Measurements from ENCODE around the gene GTF2E1. TPM values are rescaled to one million over a fixed set of nuclear protein-coding genes. Genes with fewer than 3 reads are reported as not detected.

The GTF2E1 gene
- total and polyA plus RNA-seq, 2 of the 4 experiments (the other 2 are of a cell fraction): 8.2 to 18.5 TPM

- peak overlapping the region; percentile 83 for H2AFZ ChIP-seq (replicated peaks; ENCODE audit: low read length, poor library complexity)
- CTCF ChIA-PET: interaction anchor here (0.8 kb wide), 1 partner anchor 213 kb away, joined by 3 read pairs; no protein-coding TSS in a partner anchor
- H3K4me3 ChIP-seq (ENCODE audit: insufficient read depth, low read depth, low read length): peak overlapping the region; percentile 12; the same call in 1 of the 2 replicates
Observed at GRCh38 chr3:120780977-120781376, 38.4 kb downstream of the GTF2E1 start.

More at GRCh38 chr3:120780977-120781376, 38.4 kb downstream of the GTF2E1 start:
- H3K23ac ChIP-seq (ENCODE audit: low read depth, low read length): peak overlapping the region; percentile 89
- DNase-seq (peak; percentile 93), ATAC-seq (ENCODE audit: low read depth) (peak; percentile 87)
- peak overlapping the region; percentile 67; the same call in 1 of the 2 replicates for H3K18ac ChIP-seq (ENCODE audit: low read depth, low read length)
- peak overlapping the region; percentile 93 for H2BK120ac ChIP-seq (ENCODE audit: low read depth, low read length)
- in situ Hi-C loops (cut with MboI; ENCODE audit: low sequenced_read_pairs): loop anchor here (25.0 kb wide), 1 partner anchor 344 kb away; no protein-coding TSS in a partner anchor
- no peaks in the 10 kb centered on the region for H4K20me1 ChIP-seq (ENCODE audit: insufficient read depth, low read length)
- POLR2A ChIA-PET (ENCODE audit: unreplicated experiment): no interaction called here
- H2BK5ac ChIP-seq (ENCODE audit: low read depth, low read length, poor library complexity, severe bottlenecking): peak overlapping the region; percentile 97
- intact Hi-C loops (cut with micrococcal nuclease): no loop called here
- H3K4ac ChIP-seq (ENCODE audit: low read depth, low read length): peak overlapping the region; percentile 90
- BruUV-seq (replicated peaks): no TSS peak
- peak overlapping the region; percentile 39; the same call in 1 of the 2 replicates for H3K14ac ChIP-seq (replicated peaks; ENCODE audit: low read depth, low read length)
- H2AK9ac ChIP-seq (replicated peaks; ENCODE audit: low read depth, low read length, poor library complexity): peak overlapping the region; percentile 66
- H2AK5ac ChIP-seq (ENCODE audit: low read depth, low read length): peak overlapping the region; percentile 76; the same call in 1 of the 2 replicates
- H3K9ac ChIP-seq (ENCODE audit: low read depth, low read length): peak overlapping the region; percentile 15; the same call in 1 of the 2 replicates
- H4K5ac ChIP-seq (ENCODE audit: low read depth, low read length): peak overlapping the region; percentile 51; the same call in 1 of the 2 replicates
- H3K27ac ChIP-seq (ENCODE audit: insufficient read depth, low read length): peak overlapping the region; percentile 36
- peaks cover 15 to 23% of the 10 kb centered on the region in 2 experiments for H3K79me1 ChIP-seq (ENCODE audit: low read depth in 1 of 2, low read length in 2 of 2)
- no peaks in the 10 kb centered on the region for H3K9me1 ChIP-seq (ENCODE audit: insufficient read depth, low read length)
- dilution Hi-C loops (cut with HindIII; ENCODE audit: low sequenced_read_pairs, unreplicated experiment): no loop called here
- peak overlapping the region; percentile 42 to 83 for H4K8ac ChIP-seq (ENCODE audit: low read depth in 2 of 2, low read length in 2 of 2)
- H3K56ac ChIP-seq (ENCODE audit: extremely low read depth, insufficient read depth, low read length): peak overlapping the region; percentile 50; the same call in 1 of the 2 replicates
- H3K4me1 ChIP-seq (ENCODE audit: control insufficient read depth, insufficient read depth, low read length): peaks cover 2% of the 10 kb centered on the region
- TF ChIP-seq RAD21 (IDR thresholded peaks at IDR 0.05; ENCODE audit: low read length) (0 out of 2 replicates have a peak, but pooled peaks have one; percentile 4), MXI1 (IDR thresholded peaks at IDR 0.05; ENCODE audit: borderline replicate concordance, low read depth, low read length) (0 out of 2 replicates have a peak, but pooled peaks have one; percentile 33), CEBPB (IDR thresholded peaks at IDR 0.05; ENCODE audit: low read depth, low read length) (no peak), RFX5 (IDR thresholded peaks at IDR 0.05; ENCODE audit: low read depth, low read length) (no peak), SMC3 (IDR thresholded peaks at IDR 0.05; ENCODE audit: low read depth, low read length) (no peak), CTCF (conservative IDR thresholded peaks at IDR 0.05; ENCODE audit: low read depth, low read length) (no peak), USF2 (IDR thresholded peaks at IDR 0.05; ENCODE audit: low read depth, low read length) (peak; percentile 43; the same call in 1 of the 2 replicates), CHD1 (IDR thresholded peaks at IDR 0.05; ENCODE audit: low read depth, low read length) (peak; percentile 37; the same call in 1 of the 2 replicates), POLR2A (IDR thresholded peaks at IDR 0.05; ENCODE audit: low read depth, low read length) (no peak), NFE2L2 (IDR thresholded peaks at IDR 0.05; ENCODE audit: low read depth, low read length) (peak; percentile 60; the same call in 1 of the 2 replicates), FOS (IDR thresholded peaks at IDR 0.05; ENCODE audit: low read depth, low read length) (peak; percentile 96), MAZ (IDR thresholded peaks at IDR 0.05; ENCODE audit: borderline replicate concordance, low read depth, low read length) (peak; percentile 73; the same call in 1 of the 2 replicates), RCOR1 (IDR thresholded peaks at IDR 0.05; ENCODE audit: insufficient replicate concordance, low read length) (peak; percentile 84), BHLHE40 (IDR thresholded peaks at IDR 0.05; ENCODE audit: low read depth, low read length) (peak; percentile 85)
- H2BK20ac ChIP-seq (ENCODE audit: low read depth, low read length): peak overlapping the region; percentile 77
- H3K4me2 ChIP-seq (ENCODE audit: low read depth, low read length): peak overlapping the region; percentile 68; the same call in 1 of the 2 replicates
- WGBS, 2 experiments (ENCODE audit: extremely low coverage in 2 of 2, insufficient read length in 1 of 2): 39% methylated on average over 8 of the region's 13 CpGs; no CpG with 5 or more reads in 1 of the 2 experiments
- no peaks in the 10 kb centered on the region for H3K9me3 ChIP-seq (ENCODE audit: control insufficient read depth, insufficient read depth, low read length)
- peaks cover 14% of the 10 kb centered on the region for H3K36me3 ChIP-seq (ENCODE audit: control insufficient read depth, insufficient read depth, low read length)
- H4K91ac ChIP-seq (ENCODE audit: insufficient read depth, low read depth, low read length): peak overlapping the region; percentile 91
- H3K27me3 ChIP-seq (ENCODE audit: control insufficient read depth, insufficient read depth, low read length): no peaks in the 10 kb centered on the region
- H2BK15ac ChIP-seq (ENCODE audit: low read depth, low read length): peak overlapping the region; percentile 63; the same call in 2 of the 3 replicates

Data from IMR-90 (cell line).